HEK293 (cell line): ENCODE results near the gene CEMP1.

Experiments used
- CTCF ChIA-PET: fragments of 350-600 bp; formaldehyde crosslinking; extraction: SDS; loops from one replicate; lab custom pipeline; 2021; ENCODE audit warnings: antibody characterized with exemption; lab: Yijun Ruan, JAX
- POLR2A ChIA-PET: fragments of 300-600 bp; formaldehyde crosslinking; extraction: SDS; loops from one replicate; lab custom pipeline; 2020; ENCODE audit warnings: antibody characterized with exemption, inconsistent platforms; lab: Yijun Ruan, JAX
- H3K27ac ChIP-seq: fragments of 200-500 bp; sonication (Bioruptor generic); 2 replicates; pipeline ENCODE4 v1.5.1; 2014; ENCODE audit warnings: low read depth, low read length, control low read depth, inconsistent platforms; ENCODE audit errors: extremely low read depth
- H3K36me3 ChIP-seq, 2 experiments: fragments of 200-500 bp in 1 of 2; sonication (Bioruptor generic) in 1 of 2; 1 replicate in 1 of 2; 2 replicates in 1 of 2; pipeline ENCODE4 v1.5.1; 2014 to 2017; ENCODE audit warnings: inconsistent platforms in 2 of 2, low read length in 2 of 2; ENCODE audit not compliant: control insufficient read depth in 2 of 2, insufficient read depth in 1 of 2
- H3K4me1 ChIP-seq: fragments of 200-500 bp; sonication (Bioruptor generic); 2 replicates; pipeline ENCODE4 v1.5.1; 2014; ENCODE audit warnings: mild to moderate bottlenecking, low read length, inconsistent platforms; ENCODE audit not compliant: control insufficient read depth, insufficient read depth
- H3K4me3 ChIP-seq: 2 replicates; pipeline ENCODE4 v1.5.1; 2011; ENCODE audit warnings: low read depth, mild to moderate bottlenecking, control low read depth, low read length, moderate library complexity
- H3K9me3 ChIP-seq: fragments of 200-500 bp; sonication (Bioruptor generic); 2 replicates; pipeline ENCODE4 v1.5.1; 2014; ENCODE audit warnings: low read depth, low read length, inconsistent platforms; ENCODE audit not compliant: control insufficient read depth, insufficient read depth
- BCL11B ChIP-seq: fragments of 450-650 bp; formaldehyde crosslinking; IDR thresholded peaks from 2 replicates; pipeline ENCODE4 v1.5.1; 2016; ENCODE audit warnings: low read depth, missing biosample characterization, missing genetic modification characterization
- EGR2 ChIP-seq: fragments of 450-650 bp; formaldehyde crosslinking; IDR thresholded peaks from 2 replicates; pipeline ENCODE4 v1.5.1; 2016; ENCODE audit warnings: low read depth, missing biosample characterization, missing genetic modification characterization
- GFI1B ChIP-seq: fragments of 450-650 bp; formaldehyde crosslinking; IDR thresholded peaks from 2 replicates; pipeline ENCODE4 v1.5.1; 2016; ENCODE audit warnings: missing biosample characterization, missing genetic modification characterization
- GLIS1 ChIP-seq: fragments of 450-650 bp; formaldehyde crosslinking; IDR thresholded peaks from 2 replicates; pipeline ENCODE4 v1.5.1; 2016; ENCODE audit warnings: missing biosample characterization, missing genetic modification characterization
- GLIS2 ChIP-seq: fragments of 450-650 bp; formaldehyde crosslinking; IDR thresholded peaks from 2 replicates; pipeline ENCODE4 v1.5.1; 2016; ENCODE audit warnings: missing biosample characterization, missing genetic modification characterization
- KLF1 ChIP-seq: fragments of 450-650 bp; formaldehyde crosslinking; IDR thresholded peaks from 2 replicates; pipeline ENCODE4 v1.5.1; 2016; ENCODE audit warnings: missing biosample characterization, missing genetic modification characterization
- KLF9 ChIP-seq: fragments of 450-650 bp; formaldehyde crosslinking; IDR thresholded peaks from 2 replicates; pipeline ENCODE4 v1.5.1; 2016; ENCODE audit warnings: missing biosample characterization, missing genetic modification characterization, low read depth
- MEIS1 ChIP-seq: sonication (generic); formaldehyde crosslinking; IDR thresholded peaks from 2 replicates; pipeline ENCODE4 v1.8.1; 2022; ENCODE audit warnings: missing genetic modification reagents, mild to moderate bottlenecking, borderline replicate concordance
- REPIN1 ChIP-seq: fragments of 450-650 bp; formaldehyde crosslinking; IDR thresholded peaks from 2 replicates; pipeline ENCODE4 v1.5.1; 2017; ENCODE audit warnings: missing biosample characterization, missing genetic modification characterization, low read depth
- SCRT1 ChIP-seq: fragments of 450-650 bp; formaldehyde crosslinking; IDR thresholded peaks from 2 replicates; pipeline ENCODE4 v1.5.1; 2016; ENCODE audit warnings: missing biosample characterization, missing genetic modification characterization, borderline replicate concordance
- ZBTB8A ChIP-seq: fragments of 450-650 bp; formaldehyde crosslinking; IDR thresholded peaks from 2 replicates; pipeline ENCODE4 v1.5.1; 2016; ENCODE audit warnings: missing biosample characterization, missing genetic modification characterization
- ZFP3 ChIP-seq: fragments of 450-650 bp; formaldehyde crosslinking; IDR thresholded peaks from 2 replicates; pipeline ENCODE4 v1.5.1; 2016; ENCODE audit warnings: low read depth, missing biosample characterization, missing genetic modification characterization
- ZNF404 ChIP-seq: fragments of 450-650 bp; formaldehyde crosslinking; IDR thresholded peaks from 2 replicates; pipeline ENCODE4 v1.5.1; 2017; ENCODE audit warnings: missing biosample characterization, missing genetic modification characterization
- ZNF530 ChIP-seq: fragments of 450-650 bp; formaldehyde crosslinking; IDR thresholded peaks from 2 replicates; pipeline ENCODE4 v1.5.1; 2016; ENCODE audit warnings: low read depth, missing biosample characterization, missing genetic modification characterization
- ZNF704 ChIP-seq: fragments of 450-650 bp; formaldehyde crosslinking; IDR thresholded peaks from 2 replicates; pipeline ENCODE4 v1.5.1; 2016; ENCODE audit warnings: missing biosample characterization, missing genetic modification characterization
- ZSCAN23 ChIP-seq: fragments of 450-650 bp; formaldehyde crosslinking; IDR thresholded peaks from 2 replicates; pipeline ENCODE4 v1.5.1; 2016; ENCODE audit warnings: missing biosample characterization, missing genetic modification characterization

The CEMP1 gene

GRCh38 chr16:2507665-2508064 is 23.5 kb downstream of the CEMP1 start:
- Histone ChIP-seq H3K36me3 (no peaks in the 10 kb centered on the region; a peak in 1 of 3 replicates), H3K27ac (no peak overlapping the region), H3K9me3 (no peaks in the 10 kb centered on the region), H3K4me1 (peaks cover 2% of the 10 kb centered on the region; the same call in 1 of the 2 replicates), H3K4me3 (no peak overlapping the region)
- TF ChIP-seq ZFP3 (tag by site-specific recombination) (no peak), KLF9 (no peak)
- ChIA-PET CTCF (no interaction called here), POLR2A (interaction anchor here (0.6 kb wide), 1 partner anchor 496 kb away, joined by 6 read pairs; no protein-coding TSS in a partner anchor)

- H3K9me3 ChIP-seq = no peaks in the 10 kb centered on the region
- peaks cover 2% of the 10 kb centered on the region; the same call in 1 of the 2 replicates for H3K4me1 ChIP-seq
- ChIA-PET CTCF (no interaction called here), POLR2A (interaction anchor here (0.6 to 1.0 kb wide), 2 partner anchors 48 to 495 kb away, joined by 3 to 6 read pairs; partner anchors contain the start of gene TEDC2)
- H3K27ac ChIP-seq = no peak overlapping the region
- TF ChIP-seq ZNF404 (tag by site-specific recombination) = no peak
- TF ChIP-seq GLIS1 = peak; percentile 72
- TF ChIP-seq MEIS1 (CRISPR knock-in tag) = no peak
- TF ChIP-seq ZNF704 (tag by site-specific recombination) = no peak
- peak; percentile 30; the same call in 1 of the 2 replicates for TF ChIP-seq EGR2 (tag by site-specific recombination)
- no peaks in the 10 kb centered on the region; a peak in 1 of 3 replicates for H3K36me3 ChIP-seq
- H3K4me3 ChIP-seq = no peak overlapping the region
Measured at GRCh38 chr16:2507052-2507659, 24.1 kb downstream of the CEMP1 start.

GRCh38 chr16:2505695-2506094 is 25.5 kb downstream of the CEMP1 start:
- POLR2A ChIA-PET = no interaction called here
- TF ChIP-seq REPIN1 (tag by site-specific recombination) (no peak), BCL11B (tag by site-specific recombination) (no peak), ZSCAN23 (no peak), ZNF530 (tag by site-specific recombination) (no peak), KLF1 (tag by site-specific recombination) (0 out of 2 replicates have a peak, but pooled peaks have one; percentile 9), SCRT1 (tag by site-specific recombination) (peak; percentile 74)
- CTCF ChIA-PET = no interaction called here
- Histone ChIP-seq H3K9me3 (no peaks in the 10 kb centered on the region), H3K36me3 (no peaks in the 10 kb centered on the region; a peak in 1 of 3 replicates), H3K27ac (no peak overlapping the region), H3K4me1 (peaks cover 7% of the 10 kb centered on the region), H3K4me3 (no peak overlapping the region)

GRCh38 chr16:2501946-2502895 is 29.0 kb downstream of the CEMP1 start:
- H3K27ac ChIP-seq = no peak overlapping the region
- CTCF ChIA-PET = interaction anchor here (0.6 to 2.6 kb wide), 32 partner anchors 9 to 371 kb away, joined by 3 to 28 read pairs (median 4); partner anchors contain the start of genes ABCA3, ATP6V0C, CASKIN1 and CEMP1
- H3K4me3 ChIP-seq = no peak overlapping the region
- peaks cover 7% of the 10 kb centered on the region for H3K4me1 ChIP-seq
- TF ChIP-seq KLF9 (no peak), GLIS2 (tag by site-specific recombination) (0 out of 2 replicates have a peak, but pooled peaks have one; percentile 9), ZBTB8A (tag by site-specific recombination) (peak; percentile 53; the same call in 1 of the 2 replicates), GFI1B (tag by site-specific recombination) (no peak)
- peaks cover 0 to 27% of the 10 kb centered on the region in 2 experiments; a peak in 2 of 3 replicates for H3K36me3 ChIP-seq
- POLR2A ChIA-PET = interaction anchor here (0.7 to 2.1 kb wide), 15 partner anchors 11 to 347 kb away, joined by 3 to 27 read pairs (median 5); partner anchors contain the start of genes AMDHD2, ATP6V0C, CCNF and DNASE1L2
- H3K9me3 ChIP-seq = no peaks in the 10 kb centered on the region
